Erythroblast (primary cell): ENCODE results near the gene ASAP2.
"Not testable (repeated sequence)": the region's sequence is repeated elsewhere in the genome, so short reads cannot be mapped to it uniquely, and the experiment has no call there.

ENCODE experiments used
- DNase-seq, 2 experiments: peaks; one replicate each; lab custom pipeline; 2025; lab: John Stamatoyannopoulos, UW
- GATA1 ChIP-seq: IDR thresholded peaks from 2 replicates; pipeline ENCODE4 v1.6.1; 2011; ENCODE audit warnings: low read depth, mild to moderate bottlenecking, control low read depth, low read length, moderate library complexity
- POLR2A ChIP-seq: IDR thresholded peaks from 2 replicates; pipeline ENCODE4 v1.6.1; 2011; ENCODE audit warnings: mild to moderate bottlenecking, low read length

Gene ASAP2

DNA sequence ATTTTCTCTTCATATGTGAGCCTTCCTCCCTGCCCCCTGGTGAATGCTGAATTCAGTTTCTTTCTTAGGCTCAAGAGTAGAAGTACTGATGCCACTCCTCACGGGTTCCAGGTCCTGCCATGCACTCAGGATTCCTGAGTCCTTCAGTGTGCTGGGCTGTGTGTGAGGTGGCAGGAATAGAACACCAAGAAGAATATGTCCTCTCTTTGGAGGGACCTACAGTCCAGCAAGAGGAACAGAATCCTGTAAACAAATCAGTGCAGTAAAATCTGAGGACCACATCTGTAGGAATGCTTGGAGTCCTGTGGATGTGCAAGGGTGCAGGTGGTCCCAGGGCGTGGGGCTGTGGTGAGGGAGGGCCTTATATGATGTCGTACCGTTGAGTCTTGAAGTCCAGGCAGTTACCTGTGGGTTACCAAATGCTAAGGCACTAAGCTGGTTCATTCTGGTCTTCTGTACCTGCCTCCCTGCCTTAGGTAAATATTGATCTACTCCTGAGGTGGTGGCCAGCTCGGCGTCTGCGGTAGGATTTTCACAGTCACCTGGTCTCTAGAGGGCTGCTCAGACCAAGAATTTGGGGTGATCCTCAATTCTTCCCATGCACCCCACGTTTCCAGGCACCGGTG, 5.5 kb downstream of the ASAP2 start:
- no peak for DNase-seq
- TF ChIP-seq POLR2A (no peak), GATA1 (no peak)

DNA sequence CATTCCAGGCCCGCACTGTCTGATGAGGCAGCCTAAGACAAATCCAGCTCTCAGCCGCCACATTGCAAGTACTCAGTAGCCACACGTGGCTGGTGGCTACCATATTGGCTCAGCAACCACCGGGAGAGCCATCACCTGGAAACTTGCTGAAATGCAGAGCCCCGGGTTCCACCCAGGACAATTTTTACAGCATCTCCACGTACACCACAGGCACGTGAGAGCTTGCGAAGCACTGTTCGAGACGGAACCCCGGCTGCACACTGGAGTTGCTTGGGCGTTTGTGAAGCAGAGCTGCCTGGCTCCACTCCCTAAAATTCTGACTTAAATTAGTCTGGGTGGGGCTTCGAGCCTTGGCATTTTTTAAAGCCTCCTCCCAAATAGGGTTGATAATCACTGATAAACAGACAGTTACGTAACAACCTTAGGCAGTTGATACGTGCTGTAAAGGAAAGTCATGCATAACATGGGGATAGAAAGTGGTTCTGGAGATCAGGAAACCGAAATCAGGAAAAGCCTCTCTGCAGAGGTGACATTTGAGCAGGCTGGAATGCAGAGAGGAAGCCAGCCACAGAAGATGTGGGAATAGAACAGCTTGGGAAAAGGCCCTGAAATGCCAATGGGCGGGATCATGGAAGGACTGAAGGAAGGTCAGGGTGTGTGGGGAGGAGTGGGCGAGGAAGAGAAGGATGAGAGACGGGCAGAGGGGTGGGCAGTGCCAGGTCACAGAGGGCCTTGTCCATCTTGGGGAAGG, 6.2 kb downstream of the ASAP2 start:
- TF ChIP-seq GATA1 (no peak), POLR2A (no peak)

DNA sequence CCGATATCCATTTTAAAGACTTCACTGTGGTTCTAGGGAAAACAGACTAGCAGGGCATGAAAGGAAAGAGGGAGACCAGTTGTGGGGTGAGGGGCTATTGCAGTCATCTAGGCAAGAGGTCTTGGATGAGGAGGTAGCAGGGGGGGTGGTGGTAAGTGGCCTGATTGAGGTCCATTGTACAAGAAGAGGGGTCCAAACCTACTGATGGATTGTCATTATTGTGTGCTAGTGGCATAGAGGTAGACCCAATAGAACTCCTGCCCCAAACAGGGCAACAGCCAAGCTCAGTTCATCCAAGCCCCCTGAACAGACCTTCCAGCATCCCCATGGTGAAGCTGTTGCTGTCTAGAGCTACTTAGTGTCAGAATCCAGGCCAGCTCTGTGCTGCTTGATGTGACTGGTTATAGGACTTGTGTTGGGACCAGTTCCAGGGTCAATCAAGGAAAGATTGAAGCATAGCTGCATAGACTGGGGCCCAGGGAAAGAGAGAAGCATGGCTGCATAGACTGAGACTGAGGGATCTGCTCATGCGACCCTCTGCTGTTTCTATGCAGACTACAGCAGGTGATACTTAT, 7.0 kb downstream of the ASAP2 start:
- TF ChIP-seq POLR2A = no peak
- no peak for DNase-seq

More for the DNA sequence above, 6.2 kb downstream of the ASAP2 start:
- DNase-seq = no peak

DNA sequence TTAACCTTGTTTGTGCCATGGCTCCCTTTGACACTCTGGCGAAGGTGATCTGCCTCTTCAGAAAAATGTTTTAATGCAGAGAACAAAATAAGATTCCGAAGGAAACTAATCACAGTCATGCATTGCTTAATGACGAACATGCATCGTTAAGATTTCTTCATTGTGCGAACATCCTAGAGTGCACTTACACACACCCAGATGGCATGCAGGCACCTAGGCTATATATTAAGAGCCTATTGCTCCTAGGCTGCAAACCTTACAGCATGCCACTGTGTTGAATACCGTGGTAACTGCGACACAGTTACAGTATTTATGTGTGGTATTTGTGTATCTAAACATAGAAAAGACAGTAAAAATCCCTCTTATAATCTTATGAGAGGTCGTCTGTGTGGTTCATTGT, 8.3 kb downstream of the ASAP2 start:
- DNase-seq = no peak
- TF ChIP-seq GATA1 (no peak), POLR2A (no peak)

DNA sequence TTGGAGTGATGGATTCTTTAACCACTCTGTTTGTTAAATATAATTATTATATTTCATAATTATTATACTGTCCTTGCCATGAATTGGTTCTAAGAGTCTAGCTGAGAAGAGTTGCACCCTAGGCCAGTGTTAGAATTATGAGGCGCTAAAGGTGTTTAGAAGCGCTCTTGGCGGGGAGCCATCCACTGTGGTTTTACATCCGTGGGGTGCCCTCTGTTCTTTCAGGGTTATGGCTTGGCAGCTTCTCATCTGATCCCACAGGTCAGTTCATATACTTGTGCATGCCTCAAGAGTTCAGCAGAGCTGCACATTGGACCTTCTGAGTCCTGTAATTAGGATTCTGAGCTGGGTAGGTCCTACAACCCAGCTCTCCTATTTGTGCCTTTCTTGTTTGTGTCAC, 9.1 kb downstream of the ASAP2 start:
- TF ChIP-seq POLR2A (no peak), GATA1 (no peak)
- DNase-seq = no peak

DNA sequence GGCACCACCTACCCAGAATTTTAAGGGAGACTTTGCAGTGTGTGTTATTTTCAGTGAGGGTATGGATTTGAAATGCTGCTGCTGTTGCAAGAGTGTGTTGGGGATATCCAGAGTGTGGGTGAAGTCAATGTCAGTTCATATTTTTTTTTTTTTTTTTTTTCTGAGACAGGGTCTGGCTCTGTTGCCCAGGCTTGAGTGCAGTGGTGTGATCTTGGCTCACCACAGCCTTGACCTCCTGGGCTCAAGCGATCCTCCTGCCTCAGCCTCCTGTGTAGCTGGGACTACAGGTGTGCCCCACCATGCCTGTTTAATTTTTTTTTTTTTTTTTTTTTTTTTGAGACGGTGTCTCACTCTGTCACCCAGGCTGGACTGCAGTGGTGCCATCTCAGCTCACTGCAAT, 9.5 kb downstream of the ASAP2 start:
- not testable (repeated sequence) for DNase-seq

DNA sequence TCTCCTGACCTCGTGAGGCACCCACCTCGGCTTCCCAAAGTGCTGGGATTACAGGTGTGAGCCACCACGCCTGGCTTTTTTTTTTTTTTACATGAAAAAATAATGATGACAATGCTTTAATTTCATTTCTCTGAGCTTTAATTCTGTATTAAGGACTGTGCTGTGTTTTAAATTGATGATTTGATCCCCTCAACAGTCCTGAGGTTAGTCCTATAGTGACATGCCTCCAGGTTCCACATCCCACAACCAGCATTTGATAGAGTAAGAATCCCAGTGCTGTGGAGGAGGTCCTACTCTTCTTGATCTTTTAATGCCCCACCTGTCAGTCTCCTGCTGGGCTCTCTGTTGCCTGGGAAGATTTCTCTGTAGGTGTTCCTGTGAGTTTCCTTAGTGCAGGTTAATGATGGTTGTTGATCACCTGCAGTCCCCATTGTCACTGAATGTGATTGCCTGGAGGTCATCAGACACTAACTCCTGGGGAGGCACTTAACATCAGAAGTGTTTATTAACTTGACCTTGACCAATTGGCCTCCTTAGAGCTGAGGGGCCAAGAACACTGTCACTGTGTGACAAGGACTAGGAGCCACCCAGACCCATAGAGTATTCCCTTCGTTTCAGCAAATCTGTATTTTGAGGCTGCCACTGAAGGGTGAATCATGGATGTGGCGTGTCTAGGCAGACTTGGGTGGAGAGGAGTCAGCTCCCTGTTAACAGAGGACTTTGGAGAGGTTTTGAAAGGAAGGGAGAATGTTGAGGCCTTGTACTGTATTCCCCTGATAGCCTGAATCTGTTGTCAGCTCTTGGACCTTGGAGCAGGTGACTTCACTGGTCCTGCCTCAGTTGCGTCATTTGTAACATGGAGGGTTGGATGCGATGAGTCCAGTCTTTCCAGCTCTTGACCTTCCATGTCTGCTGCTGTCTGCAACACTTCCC, 11.5 kb downstream of the ASAP2 start:
- TF ChIP-seq GATA1 = no peak
- no peak for TF ChIP-seq POLR2A
- no peak for DNase-seq

DNA sequence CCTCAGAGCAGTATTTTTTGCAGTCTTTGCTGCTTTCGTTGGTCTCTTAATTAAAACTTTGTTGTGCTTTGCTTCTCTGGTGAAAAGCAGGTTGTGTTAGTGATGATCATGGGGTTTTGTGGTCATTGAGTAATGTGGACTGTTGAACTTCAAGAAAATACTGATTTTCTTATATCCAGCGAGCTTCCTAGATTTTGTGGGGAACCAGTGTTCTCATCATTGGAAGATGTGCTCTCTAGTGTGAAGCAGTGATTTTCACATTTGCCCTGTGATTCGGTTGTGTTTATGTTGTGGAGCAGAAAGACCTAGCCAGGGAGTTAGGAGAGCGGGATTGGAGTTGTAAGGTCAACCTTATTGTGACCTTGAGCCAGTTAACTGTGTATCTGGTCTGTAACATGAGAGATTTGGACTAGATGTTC, 12.4 kb downstream of the ASAP2 start:
- no peak for DNase-seq
- TF ChIP-seq POLR2A = no peak
- TF ChIP-seq GATA1 = no peak

DNA sequence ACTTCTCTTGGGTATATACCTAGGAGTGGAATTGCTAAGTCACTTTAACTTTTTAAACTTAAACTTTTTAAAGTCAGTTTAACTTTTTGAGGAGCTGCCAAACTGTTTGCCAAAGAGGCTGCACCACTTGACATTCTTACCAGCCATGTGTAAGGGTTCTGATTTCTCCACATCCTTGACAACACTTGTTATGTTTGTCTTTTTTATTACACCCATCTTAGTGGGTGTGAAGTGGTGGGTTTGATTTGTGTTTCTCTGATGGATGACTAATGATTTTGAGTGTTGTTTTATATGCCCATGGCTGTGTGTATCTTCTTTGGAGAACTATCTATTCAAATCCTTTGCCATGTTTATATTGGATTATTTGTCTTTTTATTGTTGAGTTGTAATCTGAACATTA, 13.6 kb downstream of the ASAP2 start:
- TF ChIP-seq POLR2A = no peak
- no peak for TF ChIP-seq GATA1
- DNase-seq = no peak

DNA sequence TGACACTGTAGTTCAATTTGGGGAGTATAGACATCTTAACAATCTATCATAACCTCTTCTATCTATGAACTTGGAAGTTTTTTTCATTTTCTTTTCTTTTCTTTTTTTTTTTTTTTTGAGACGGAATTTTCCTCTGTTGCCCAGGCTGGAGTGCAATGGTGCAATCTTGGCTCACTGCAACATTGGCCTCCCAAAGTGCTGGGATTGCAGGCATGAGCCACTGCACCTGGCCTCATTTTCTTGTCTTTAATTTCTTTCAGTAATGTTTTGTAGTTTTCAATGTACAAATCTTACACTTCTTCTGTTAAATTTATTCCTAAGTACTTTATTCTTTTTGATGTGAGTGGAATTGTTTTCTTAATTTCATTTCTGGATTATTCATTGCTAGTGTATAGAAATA, 14.6 kb downstream of the ASAP2 start:
- DNase-seq = no peak
- TF ChIP-seq GATA1 (no peak), POLR2A (no peak)

DNA sequence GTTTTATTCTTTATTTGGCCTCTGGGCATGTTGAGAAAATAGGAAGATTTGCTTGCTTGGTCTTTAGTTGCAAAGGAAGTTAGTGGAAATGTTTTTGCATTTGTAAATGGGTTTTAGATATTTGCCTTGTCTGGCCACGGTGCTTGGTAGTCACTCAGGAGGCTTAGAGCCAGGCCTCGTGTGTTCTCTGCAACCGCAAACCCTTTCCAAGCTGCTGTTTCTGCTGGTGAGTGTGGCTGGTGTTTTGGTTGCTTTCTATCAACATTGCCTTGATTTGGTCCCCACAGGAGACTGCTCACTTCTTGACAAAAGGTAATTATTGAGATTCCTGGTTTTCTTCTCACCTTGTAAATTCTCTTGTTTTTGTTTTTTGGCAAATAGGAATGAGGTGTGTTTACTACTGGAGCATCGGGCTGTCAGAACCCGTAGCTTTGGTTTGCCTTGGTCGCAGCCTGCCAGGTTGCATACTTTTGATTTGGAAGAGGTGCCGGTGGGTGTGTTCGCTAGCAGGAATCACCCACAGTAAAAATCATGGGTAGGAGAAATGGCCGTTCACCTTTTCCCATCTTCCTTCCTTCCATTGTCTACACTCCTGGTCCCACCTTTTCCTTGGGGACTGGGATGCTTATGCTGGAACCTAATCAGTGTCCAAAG, 15.8 kb downstream of the ASAP2 start:
- no peak for DNase-seq
- TF ChIP-seq POLR2A = no peak
- TF ChIP-seq GATA1 = no peak

DNA sequence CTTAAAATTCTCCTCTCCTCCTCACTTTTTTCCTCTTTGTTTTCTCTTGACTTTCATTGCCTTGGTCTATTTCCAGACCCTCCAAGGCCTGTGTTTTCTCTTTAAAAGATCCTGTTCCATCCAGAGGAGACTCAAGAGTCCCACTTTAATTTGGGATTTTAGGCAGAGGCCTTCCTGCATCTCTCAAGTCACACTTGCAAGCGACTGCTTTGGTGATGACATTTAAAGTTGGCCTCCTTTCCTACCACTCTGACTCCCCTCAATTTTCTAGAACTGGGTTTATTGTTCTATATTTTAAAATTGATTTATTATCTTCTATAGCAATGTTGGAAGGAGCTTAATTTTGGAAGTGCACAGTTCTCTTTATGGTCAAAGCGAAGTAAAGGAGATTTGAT, 16.3 kb downstream of the ASAP2 start:
- no peak for DNase-seq
- no peak for TF ChIP-seq GATA1
- no peak for TF ChIP-seq POLR2A

DNA sequence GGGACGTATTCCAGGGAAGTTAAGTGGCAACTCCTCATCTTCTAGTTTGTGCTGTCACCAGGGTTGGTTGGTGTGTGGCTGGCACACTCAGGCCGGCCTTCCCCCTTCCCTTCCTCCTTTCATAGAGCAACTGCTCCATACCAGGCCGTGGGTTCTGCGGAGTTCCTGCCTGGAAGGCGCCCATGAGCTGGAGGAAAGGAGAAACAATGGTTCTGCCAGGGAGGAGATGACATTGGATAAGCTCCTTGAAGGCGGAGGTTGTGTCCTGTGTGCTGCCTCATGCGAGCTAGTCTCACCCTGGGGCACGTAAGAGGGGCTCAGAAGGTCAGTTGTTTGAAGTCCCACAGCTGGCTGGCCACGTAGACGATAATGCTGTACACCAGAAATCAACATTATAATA, 19.2 kb downstream of the ASAP2 start:
- TF ChIP-seq GATA1 = no peak
- no peak for TF ChIP-seq POLR2A
- no peak for DNase-seq
